Measurements from ENCODE around the gene UIMC1. TPM values are rescaled to one million over a fixed set of nuclear protein-coding genes. Genes with fewer than 3 reads are reported as not detected.

UIMC1 gene
- total RNA-seq, 4 donors from 2014 or later = 19.2 to 37.3 (median 23.2) TPM

- Histone ChIP-seq H3K4me3 (no peak overlapping the region), H3K36me3 (peaks cover 32% of the 10 kb centered on the region), H3K9me3 (no peaks in the 10 kb centered on the region), H3K4me1 (no peaks in the 10 kb centered on the region), H3K27me3 (no peaks in the 10 kb centered on the region), H3K27ac (no peak overlapping the region)
- TF ChIP-seq, protein P1, sequence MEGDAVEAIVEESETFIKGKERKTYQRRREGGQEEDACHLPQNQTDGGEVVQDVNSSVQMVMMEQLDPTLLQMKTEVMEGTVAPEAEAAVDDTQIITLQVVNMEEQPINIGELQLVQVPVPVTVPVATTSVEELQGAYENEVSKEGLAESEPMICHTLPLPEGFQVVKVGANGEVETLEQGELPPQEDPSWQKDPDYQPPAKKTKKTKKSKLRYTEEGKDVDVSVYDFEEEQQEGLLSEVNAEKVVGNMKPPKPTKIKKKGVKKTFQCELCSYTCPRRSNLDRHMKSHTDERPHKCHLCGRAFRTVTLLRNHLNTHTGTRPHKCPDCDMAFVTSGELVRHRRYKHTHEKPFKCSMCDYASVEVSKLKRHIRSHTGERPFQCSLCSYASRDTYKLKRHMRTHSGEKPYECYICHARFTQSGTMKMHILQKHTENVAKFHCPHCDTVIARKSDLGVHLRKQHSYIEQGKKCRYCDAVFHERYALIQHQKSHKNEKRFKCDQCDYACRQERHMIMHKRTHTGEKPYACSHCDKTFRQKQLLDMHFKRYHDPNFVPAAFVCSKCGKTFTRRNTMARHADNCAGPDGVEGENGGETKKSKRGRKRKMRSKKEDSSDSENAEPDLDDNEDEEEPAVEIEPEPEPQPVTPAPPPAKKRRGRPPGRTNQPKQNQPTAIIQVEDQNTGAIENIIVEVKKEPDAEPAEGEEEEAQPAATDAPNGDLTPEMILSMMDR (IDR thresholded peaks at IDR 0.05) = no peak
- TF ChIP-seq POLR2AphosphoS5 (IDR thresholded peaks at IDR 0.05) = no peak
- no peak for TF ChIP-seq EP300 (IDR thresholded peaks at IDR 0.05)
- TF ChIP-seq POLR2A (IDR thresholded peaks at IDR 0.05) = no peak
- 93% methylated on average over 1 of the region's 1 CpG for WGBS
- no peak for DNase-seq (ENCODE audit: low spot score in 2 of 2)
Measured at GRCh38 chr5:176929654-176930053, 76.9 kb downstream of the UIMC1 start.

DNA sequence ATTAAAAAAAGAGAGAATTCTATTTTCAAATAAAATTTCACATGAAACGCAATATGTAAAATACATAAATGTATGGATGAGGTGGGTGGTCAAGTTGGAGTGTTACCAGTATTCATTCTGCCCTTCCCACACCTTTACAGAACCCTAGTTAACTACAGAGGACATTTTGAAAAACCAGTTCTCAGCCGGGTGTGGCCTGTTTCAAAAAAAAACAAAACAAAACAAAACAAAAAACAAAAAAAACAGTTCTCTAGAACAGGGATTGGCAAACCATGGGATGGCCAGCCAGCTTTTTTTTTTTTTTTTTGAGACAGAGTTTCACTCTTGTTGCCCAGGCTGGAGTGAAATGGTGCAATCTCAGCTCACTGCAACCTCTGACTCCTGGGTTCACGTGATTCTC lies 79.0 kb downstream of the UIMC1 start:
- H3K36me3 ChIP-seq = peaks cover 32% of the 10 kb centered on the region
- no peaks in the 10 kb centered on the region for H3K4me1 ChIP-seq
- no peak overlapping the region for H3K4me3 ChIP-seq
- TF ChIP-seq POLR2AphosphoS5 (IDR thresholded peaks at IDR 0.05) = no peak
- no peak for TF ChIP-seq POLR2A (IDR thresholded peaks at IDR 0.05)
- TF ChIP-seq, protein P1 (IDR thresholded peaks at IDR 0.05) = no peak
- no peak for TF ChIP-seq EP300 (IDR thresholded peaks at IDR 0.05)
- no peak overlapping the region for H3K27ac ChIP-seq
- H3K27me3 ChIP-seq = no peaks in the 10 kb centered on the region
- no peak for DNase-seq (ENCODE audit: low spot score in 2 of 2)
- 85% methylated on average over 3 of the region's 3 CpGs for WGBS
- H3K9me3 ChIP-seq = no peaks in the 10 kb centered on the region

DNA sequence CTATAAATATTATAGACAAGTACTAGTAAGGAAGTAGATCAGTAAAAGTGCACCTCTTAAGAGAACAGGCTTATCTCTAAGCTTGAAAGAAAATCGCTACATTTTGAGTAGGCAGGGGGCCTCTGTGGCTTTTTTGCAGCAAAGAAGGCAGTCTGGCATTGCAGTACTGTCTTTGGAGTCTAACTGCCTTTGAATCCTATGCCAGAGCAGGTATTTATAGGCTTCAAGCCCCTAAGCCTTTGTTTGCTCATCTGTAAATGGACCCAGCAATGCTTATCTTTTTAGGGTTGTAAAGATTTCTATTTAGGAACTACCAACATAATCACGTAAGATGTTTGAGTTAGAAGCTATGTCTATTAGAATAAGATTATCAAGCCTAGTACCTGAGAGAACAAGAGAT lies 83.8 kb downstream of the UIMC1 start:
- H3K36me3 ChIP-seq = peaks cover 17% of the 10 kb centered on the region
- TF ChIP-seq, protein P1 (IDR thresholded peaks at IDR 0.05) = no peak
- TF ChIP-seq EP300 (IDR thresholded peaks at IDR 0.05) (no peak), POLR2A (IDR thresholded peaks at IDR 0.05) (no peak), POLR2AphosphoS5 (IDR thresholded peaks at IDR 0.05) (no peak)
- no peaks in the 10 kb centered on the region for H3K9me3 ChIP-seq
- H3K4me3 ChIP-seq = no peak overlapping the region
- no peaks in the 10 kb centered on the region for H3K4me1 ChIP-seq
- WGBS = 89% methylated on average over 2 of the region's 2 CpGs
- DNase-seq (ENCODE audit: low spot score in 2 of 2) = no peak
- H3K27ac ChIP-seq = no peak overlapping the region
- H3K27me3 ChIP-seq = no peaks in the 10 kb centered on the region

GRCh38 chr5:176921714-176922113 lies 84.9 kb downstream of the UIMC1 start:
- Histone ChIP-seq H3K36me3 (peaks cover 21% of the 10 kb centered on the region), H3K9me3 (no peaks in the 10 kb centered on the region), H3K27ac (no peak overlapping the region), H3K4me3 (no peak overlapping the region), H3K4me1 (no peaks in the 10 kb centered on the region), H3K27me3 (no peaks in the 10 kb centered on the region)
- TF ChIP-seq POLR2AphosphoS5 (IDR thresholded peaks at IDR 0.05) (no peak), EP300 (IDR thresholded peaks at IDR 0.05) (no peak), POLR2A (IDR thresholded peaks at IDR 0.05) (no peak)
- TF ChIP-seq, protein P1 (IDR thresholded peaks at IDR 0.05) = no peak
- DNase-seq (ENCODE audit: low spot score in 2 of 2) = no peak
- WGBS = 76% methylated on average over 3 of the region's 3 CpGs

DNA sequence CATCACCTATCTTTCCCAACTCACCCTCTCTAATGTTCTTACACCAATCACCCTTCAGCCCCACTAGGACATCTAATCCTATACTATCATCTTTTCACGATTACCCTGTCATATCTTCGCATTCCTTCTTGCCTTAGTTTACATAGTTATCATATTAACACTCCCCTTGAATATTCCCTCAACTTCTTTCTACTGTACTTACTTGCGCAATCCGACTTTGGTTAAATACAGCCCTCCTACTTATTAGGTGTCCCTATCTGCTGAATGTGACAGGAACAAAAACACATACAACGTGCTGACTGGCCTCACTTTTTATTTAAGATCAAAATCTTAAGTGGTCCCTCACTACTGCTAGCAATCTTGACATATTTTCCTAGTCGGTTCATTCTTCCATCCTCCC lies 88.0 kb downstream of the UIMC1 start:
- H3K36me3 ChIP-seq = peaks cover 26% of the 10 kb centered on the region
- no peaks in the 10 kb centered on the region for H3K4me1 ChIP-seq
- TF ChIP-seq, protein P1 (IDR thresholded peaks at IDR 0.05) = no peak
- no peak for DNase-seq (ENCODE audit: low spot score in 2 of 2)
- no peak overlapping the region for H3K4me3 ChIP-seq
- H3K27me3 ChIP-seq = no peaks in the 10 kb centered on the region
- H3K27ac ChIP-seq = no peak overlapping the region
- WGBS = 96% methylated on average over 6 of the region's 6 CpGs
- H3K9me3 ChIP-seq = no peaks in the 10 kb centered on the region
